Esophagus muscularis mucosa (tissue), 3 donors: ENCODE measurements around the gene FAT2.

ENCODE experiments used
- CTCF ChIP-seq, 3 experiments: fragments of 200-600 bp in 2 of 3; fragments of 450-650 bp in 1 of 3; sonication (generic) in 2 of 3; IDR thresholded peaks; one replicate each; pipeline ENCODE4 v1.5.1; 2017 to 2019; ENCODE audit warnings: antibody characterized with exemption in 3 of 3, mild to moderate bottlenecking in 2 of 3, moderate library complexity in 1 of 3
- POLR2A ChIP-seq: fragments of 450-650 bp; IDR thresholded peaks from one replicate; pipeline ENCODE4 v1.6.1; 2017; ENCODE audit warnings: antibody characterized with exemption, moderate library complexity, mild to moderate bottlenecking, low read depth
- POLR2AphosphoS5 ChIP-seq, 2 donors: sonication (generic); formaldehyde crosslinking; IDR thresholded peaks; one replicate each; pipeline ENCODE4 v1.6.1; 2017; ENCODE audit warnings: antibody characterized with exemption in 2 of 2

GRCh38 chr5:151541571-151541970 is 49.6 kb downstream of the FAT2 start:
- no peak for TF ChIP-seq CTCF (IDR thresholded peaks at IDR 0.05)
- TF ChIP-seq POLR2A = no peak
- no peak for TF ChIP-seq POLR2AphosphoS5 (IDR thresholded peaks at IDR 0.05)
